Smooth muscle cell (in vitro differentiated cells): ENCODE results near the gene TPRN. TPM values are rescaled to one million over a fixed set of nuclear protein-coding genes. Genes with fewer than 3 reads are reported as not detected.

Experiments
- DNase-seq: peaks from one replicate; lab custom pipeline; 2025; ENCODE audit not compliant: unreplicated experiment; lab: John Stamatoyannopoulos, UW
- H2AFZ ChIP-seq: fragments of 200-600 bp; sonication (generic); 2 replicates; pipeline ENCODE4 v1.6.0; 2016; ENCODE audit warnings: antibody characterized with exemption, low read depth, mild to moderate bottlenecking
- H3F3A ChIP-seq: fragments of 200-600 bp; sonication (generic); 2 replicates; pipeline ENCODE4 v1.6.0; 2017; ENCODE audit warnings: antibody characterized with exemption, low read depth
- H3K27ac ChIP-seq: fragments of 200-600 bp; sonication (generic); 2 replicates; pipeline ENCODE4 v1.5.1; 2016; ENCODE audit warnings: low read depth, mild to moderate bottlenecking
- H3K27me3 ChIP-seq: fragments of 200-600 bp; sonication (generic); 2 replicates; pipeline ENCODE4 v1.6.1; 2016; ENCODE audit warnings: low read depth, mild to moderate bottlenecking
- H3K36me3 ChIP-seq: fragments of 200-600 bp; sonication (generic); 2 replicates; pipeline ENCODE4 v1.5.1; 2016; ENCODE audit warnings: low read depth
- H3K4me1 ChIP-seq: fragments of 200-600 bp; sonication (generic); 2 replicates; pipeline ENCODE4 v1.5.1; 2016; ENCODE audit warnings: low read depth
- H3K4me2 ChIP-seq: fragments of 200-600 bp; sonication (generic); 2 replicates; pipeline ENCODE4 v1.6.0; 2016; ENCODE audit warnings: mild to moderate bottlenecking
- H3K4me3 ChIP-seq: fragments of 200-600 bp; sonication (generic); 2 replicates; pipeline ENCODE4 v1.5.1; 2016; ENCODE audit warnings: mild to moderate bottlenecking
- H3K79me2 ChIP-seq: fragments of 200-600 bp; sonication (generic); 2 replicates; pipeline ENCODE4 v1.6.0; 2016; ENCODE audit warnings: low read depth, mild to moderate bottlenecking
- H3K9ac ChIP-seq: fragments of 200-600 bp; sonication (generic); 2 replicates; pipeline ENCODE4 v1.6.0; 2016; ENCODE audit warnings: low read depth
- H3K9me3 ChIP-seq: fragments of 200-600 bp; sonication (generic); replicated peaks from 2 replicates; pipeline ENCODE4 v1.5.1; 2016; ENCODE audit warnings: low read depth
- H4K20me1 ChIP-seq: fragments of 200-600 bp; sonication (generic); 2 replicates; pipeline ENCODE4 v1.6.0; 2016; ENCODE audit warnings: low read depth
- WGBS: methylation state at CpG from one replicate; pipeline ENCODE4 v1.1.7; 2016; ENCODE audit warnings: low lambda C conversion rate; 5-methylcytosine and 5-hydroxymethylcytosine counted together
- polyA plus RNA-seq: library from polyadenylated mRNA; unstranded; fragments of >200 nt; fragmentation: Nextera tagmentation; extraction: Ambion mirVana; gene quantifications from 2 replicates; pipeline ENCODE4 v1.2.1, GENCODE V29; 2016
- total RNA-seq: library from RNA; depleted of rRNA; stranded (reverse); fragments of >200 nt; gene quantifications from 2 replicates; pipeline ENCODE4 v1.2.3, GENCODE V29; 2014
- TF ChIP-seq, protein P1 (sequence below): fragments of 200-600 bp; sonication (generic); IDR thresholded peaks from 2 replicates; pipeline ENCODE4 v1.5.1; 2017; ENCODE audit warnings: borderline replicate concordance, mild to moderate bottlenecking, antibody characterized with exemption; ENCODE audit not compliant: insufficient read depth, poor library complexity, severe bottlenecking

TPRN gene
- total and polyA plus RNA-seq, 2 experiments from 2014 or later, result 4.0 to 19.0 TPM

- no peaks in the 10 kb centered on the region for H3F3A ChIP-seq
- TF ChIP-seq, protein P1, sequence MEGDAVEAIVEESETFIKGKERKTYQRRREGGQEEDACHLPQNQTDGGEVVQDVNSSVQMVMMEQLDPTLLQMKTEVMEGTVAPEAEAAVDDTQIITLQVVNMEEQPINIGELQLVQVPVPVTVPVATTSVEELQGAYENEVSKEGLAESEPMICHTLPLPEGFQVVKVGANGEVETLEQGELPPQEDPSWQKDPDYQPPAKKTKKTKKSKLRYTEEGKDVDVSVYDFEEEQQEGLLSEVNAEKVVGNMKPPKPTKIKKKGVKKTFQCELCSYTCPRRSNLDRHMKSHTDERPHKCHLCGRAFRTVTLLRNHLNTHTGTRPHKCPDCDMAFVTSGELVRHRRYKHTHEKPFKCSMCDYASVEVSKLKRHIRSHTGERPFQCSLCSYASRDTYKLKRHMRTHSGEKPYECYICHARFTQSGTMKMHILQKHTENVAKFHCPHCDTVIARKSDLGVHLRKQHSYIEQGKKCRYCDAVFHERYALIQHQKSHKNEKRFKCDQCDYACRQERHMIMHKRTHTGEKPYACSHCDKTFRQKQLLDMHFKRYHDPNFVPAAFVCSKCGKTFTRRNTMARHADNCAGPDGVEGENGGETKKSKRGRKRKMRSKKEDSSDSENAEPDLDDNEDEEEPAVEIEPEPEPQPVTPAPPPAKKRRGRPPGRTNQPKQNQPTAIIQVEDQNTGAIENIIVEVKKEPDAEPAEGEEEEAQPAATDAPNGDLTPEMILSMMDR, result no peak
- no peak overlapping the region for H3K9ac ChIP-seq
- no peaks in the 10 kb centered on the region for H3K36me3 ChIP-seq
- no peak overlapping the region for H3K4me3 ChIP-seq
- no peak overlapping the region for H3K27ac ChIP-seq
- peaks cover 24% of the 10 kb centered on the region for H3K27me3 ChIP-seq
- 84% methylated on average over 9 of the region's 9 CpGs for WGBS
- H3K9me3 ChIP-seq, result no peaks in the 10 kb centered on the region
- no peaks in the 10 kb centered on the region for H3K4me1 ChIP-seq
- H3K4me2 ChIP-seq, result no peak overlapping the region
- H3K79me2 ChIP-seq, result no peaks in the 10 kb centered on the region
- no peak for DNase-seq
- H4K20me1 ChIP-seq, result no peaks in the 10 kb centered on the region
- no peak overlapping the region for H2AFZ ChIP-seq
Observed at GRCh38 chr9:137146527-137146918, 54.0 kb downstream of the TPRN start.

DNA sequence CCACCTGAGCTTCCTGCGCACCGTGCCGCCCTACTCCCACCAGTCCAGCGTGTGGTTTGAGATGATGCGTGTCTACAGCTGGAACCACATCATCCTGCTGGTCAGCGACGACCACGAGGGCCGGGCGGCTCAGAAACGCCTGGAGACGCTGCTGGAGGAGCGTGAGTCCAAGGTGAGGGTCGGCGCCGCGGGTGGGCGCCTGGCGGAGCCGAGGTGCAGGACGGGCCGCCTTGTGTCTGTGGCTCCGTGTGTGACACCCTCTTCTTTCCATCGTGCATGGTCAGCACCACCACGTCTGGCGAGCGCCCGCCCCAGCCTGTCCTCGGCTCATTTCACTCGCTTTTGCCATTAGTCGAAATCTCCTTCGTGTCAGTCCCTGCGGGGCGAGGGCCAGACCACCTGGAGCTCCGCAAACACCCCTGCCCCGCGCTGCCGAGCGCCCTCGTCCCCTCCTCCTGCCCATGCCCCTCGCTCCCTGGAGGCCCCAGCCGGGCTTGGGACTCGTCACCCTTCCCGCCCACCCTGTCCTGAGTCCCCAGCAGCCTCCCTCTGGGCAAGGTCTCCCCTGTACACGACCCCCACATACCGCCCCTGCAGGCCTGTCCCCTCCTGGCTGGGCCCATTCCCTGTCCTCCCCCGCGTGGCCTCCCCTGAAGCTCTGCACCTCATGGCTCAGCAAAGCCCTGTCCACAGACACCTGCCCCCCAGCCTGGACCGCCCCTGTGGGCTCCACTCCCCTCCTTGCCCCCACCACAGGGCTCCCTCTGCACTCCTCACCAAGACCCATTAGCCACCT lies 54.6 kb downstream of the TPRN start:
- H3K4me2 ChIP-seq, result no peak overlapping the region
- H3K9me3 ChIP-seq, result no peaks in the 10 kb centered on the region
- no peaks in the 10 kb centered on the region for H4K20me1 ChIP-seq
- no peaks in the 10 kb centered on the region for H3K4me1 ChIP-seq
- H3F3A ChIP-seq, result no peaks in the 10 kb centered on the region
- no peaks in the 10 kb centered on the region for H3K36me3 ChIP-seq
- no peak overlapping the region for H3K4me3 ChIP-seq
- H3K27ac ChIP-seq, result no peak overlapping the region
- TF ChIP-seq, protein P1, result no peak
- peaks cover 30% of the 10 kb centered on the region for H3K27me3 ChIP-seq
- H3K79me2 ChIP-seq, result no peaks in the 10 kb centered on the region
- WGBS, result 71% methylated on average over 33 of the region's 49 CpGs
- DNase-seq, result no peak
- H3K9ac ChIP-seq, result no peak overlapping the region
- H2AFZ ChIP-seq, result no peak overlapping the region

DNA sequence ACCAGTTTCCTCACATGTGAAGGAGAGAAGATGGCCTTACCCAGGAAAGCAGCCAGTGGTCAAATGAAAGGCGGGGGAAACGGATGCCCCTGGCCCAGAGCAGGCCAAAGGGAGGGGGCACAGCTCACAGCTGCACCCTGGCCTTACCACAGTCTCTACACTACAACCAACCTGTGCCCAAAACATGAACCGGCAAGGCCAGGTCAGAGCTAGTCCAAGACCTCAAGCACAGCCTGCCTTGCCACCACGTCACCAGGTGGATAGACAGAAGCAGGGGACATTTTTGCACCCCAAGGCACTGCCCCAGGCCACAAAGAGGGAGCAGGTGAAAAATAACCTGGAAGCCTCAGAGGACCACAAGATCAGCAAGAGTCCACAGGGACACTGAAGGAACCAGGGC lies 57.1 kb downstream of the TPRN start:
- no peaks in the 10 kb centered on the region for H3K4me1 ChIP-seq
- no peak overlapping the region for H3K4me2 ChIP-seq
- H3K27ac ChIP-seq, result no peak overlapping the region
- WGBS, result 85% methylated on average over 4 of the region's 4 CpGs
- peaks cover 51% of the 10 kb centered on the region for H3K27me3 ChIP-seq
- no peaks in the 10 kb centered on the region for H4K20me1 ChIP-seq
- no peak overlapping the region for H2AFZ ChIP-seq
- no peaks in the 10 kb centered on the region for H3K79me2 ChIP-seq
- no peaks in the 10 kb centered on the region for H3K36me3 ChIP-seq
- TF ChIP-seq, protein P1, result no peak
- no peak overlapping the region for H3K9ac ChIP-seq
- no peaks in the 10 kb centered on the region for H3K9me3 ChIP-seq
- DNase-seq, result no peak
- no peaks in the 10 kb centered on the region for H3F3A ChIP-seq
- H3K4me3 ChIP-seq, result no peak overlapping the region
